Parathyroid adenoma (tissue), 2 donors: ENCODE data around the gene PAX5.

Experiments
- H2AFZ ChIP-seq: fragments of 300-600 bp; sonication (generic); one replicate; pipeline ENCODE4 v1.7.0; 2017; ENCODE audit warnings: antibody characterized with exemption, mild to moderate bottlenecking
- H3K27ac ChIP-seq: fragments of 300-600 bp; sonication (generic); one replicate; pipeline ENCODE4 v1.7.0; 2017
- H3K27me3 ChIP-seq: fragments of 300-600 bp; sonication (generic); one replicate; pipeline ENCODE4 v1.7.0; 2017; ENCODE audit warnings: low read length; ENCODE audit not compliant: control insufficient read depth, insufficient read depth
- H3K36me3 ChIP-seq: fragments of 300-600 bp; sonication (generic); one replicate; pipeline ENCODE4 v1.7.0; 2017; ENCODE audit warnings: low read length; ENCODE audit not compliant: control insufficient read depth, insufficient read depth
- H3K4me1 ChIP-seq: fragments of 300-600 bp; sonication (generic); one replicate; pipeline ENCODE4 v1.7.0; 2017; ENCODE audit warnings: control low read depth
- H3K4me2 ChIP-seq: fragments of 300-600 bp; sonication (generic); one replicate; pipeline ENCODE4 v1.7.0; 2017; ENCODE audit warnings: low read length
- H3K4me3 ChIP-seq: fragments of 300-600 bp; sonication (generic); one replicate; pipeline ENCODE4 v1.7.0; 2017; ENCODE audit warnings: low read depth, low read length
- H3K79me2 ChIP-seq: fragments of 300-600 bp; sonication (generic); one replicate; pipeline ENCODE4 v1.7.0; 2017; ENCODE audit warnings: control low read depth
- H3K9ac ChIP-seq: fragments of 300-600 bp; sonication (generic); one replicate; pipeline ENCODE4 v1.7.0; 2017; ENCODE audit warnings: mild to moderate bottlenecking
- H3K9me3 ChIP-seq: fragments of 300-600 bp; sonication (generic); one replicate; pipeline ENCODE4 v1.7.0; 2017; ENCODE audit warnings: low read length; ENCODE audit not compliant: control insufficient read depth
- TF ChIP-seq, protein P1 (sequence below): fragments of 300-600 bp; sonication (generic); IDR thresholded peaks from one replicate; pipeline ENCODE4 v1.7.0; 2017; ENCODE audit warnings: antibody characterized with exemption, mild to moderate bottlenecking
- donor health status: primary hyperparathyroidism.

Gene PAX5

DNA sequence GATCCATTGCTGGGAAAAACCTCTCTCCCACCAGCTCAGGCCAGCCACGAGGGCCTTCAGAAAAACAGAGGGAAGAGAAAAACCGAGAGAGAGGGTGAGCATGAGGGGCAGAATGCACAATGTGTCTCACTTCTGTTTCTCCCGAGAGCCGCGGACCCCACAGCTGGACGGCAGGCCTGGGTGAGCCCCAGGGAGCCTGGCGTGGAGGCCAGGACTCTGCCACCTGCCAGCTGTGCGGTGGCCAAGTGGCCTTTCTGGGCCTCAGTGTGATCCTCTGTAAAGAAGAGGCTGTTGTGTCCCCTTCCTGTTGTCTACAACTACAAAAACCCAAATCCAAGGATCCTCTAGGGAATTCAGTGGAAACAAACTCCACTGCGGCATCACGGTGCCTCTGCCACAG, 179.3 kb downstream of the PAX5 start:
- H3K4me3 ChIP-seq = no peak overlapping the region
- no peaks in the 10 kb centered on the region for H3K36me3 ChIP-seq
- no peaks in the 10 kb centered on the region for H3K4me1 ChIP-seq
- H3K27me3 ChIP-seq = no peaks in the 10 kb centered on the region
- no peaks in the 10 kb centered on the region for H3K79me2 ChIP-seq
- no peak overlapping the region for H3K27ac ChIP-seq
- H3K4me2 ChIP-seq = no peak overlapping the region
- H3K9ac ChIP-seq = no peak overlapping the region
- TF ChIP-seq, protein P1, sequence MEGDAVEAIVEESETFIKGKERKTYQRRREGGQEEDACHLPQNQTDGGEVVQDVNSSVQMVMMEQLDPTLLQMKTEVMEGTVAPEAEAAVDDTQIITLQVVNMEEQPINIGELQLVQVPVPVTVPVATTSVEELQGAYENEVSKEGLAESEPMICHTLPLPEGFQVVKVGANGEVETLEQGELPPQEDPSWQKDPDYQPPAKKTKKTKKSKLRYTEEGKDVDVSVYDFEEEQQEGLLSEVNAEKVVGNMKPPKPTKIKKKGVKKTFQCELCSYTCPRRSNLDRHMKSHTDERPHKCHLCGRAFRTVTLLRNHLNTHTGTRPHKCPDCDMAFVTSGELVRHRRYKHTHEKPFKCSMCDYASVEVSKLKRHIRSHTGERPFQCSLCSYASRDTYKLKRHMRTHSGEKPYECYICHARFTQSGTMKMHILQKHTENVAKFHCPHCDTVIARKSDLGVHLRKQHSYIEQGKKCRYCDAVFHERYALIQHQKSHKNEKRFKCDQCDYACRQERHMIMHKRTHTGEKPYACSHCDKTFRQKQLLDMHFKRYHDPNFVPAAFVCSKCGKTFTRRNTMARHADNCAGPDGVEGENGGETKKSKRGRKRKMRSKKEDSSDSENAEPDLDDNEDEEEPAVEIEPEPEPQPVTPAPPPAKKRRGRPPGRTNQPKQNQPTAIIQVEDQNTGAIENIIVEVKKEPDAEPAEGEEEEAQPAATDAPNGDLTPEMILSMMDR = no peak
- H3K9me3 ChIP-seq = no peaks in the 10 kb centered on the region
- H2AFZ ChIP-seq = no peak overlapping the region

DNA sequence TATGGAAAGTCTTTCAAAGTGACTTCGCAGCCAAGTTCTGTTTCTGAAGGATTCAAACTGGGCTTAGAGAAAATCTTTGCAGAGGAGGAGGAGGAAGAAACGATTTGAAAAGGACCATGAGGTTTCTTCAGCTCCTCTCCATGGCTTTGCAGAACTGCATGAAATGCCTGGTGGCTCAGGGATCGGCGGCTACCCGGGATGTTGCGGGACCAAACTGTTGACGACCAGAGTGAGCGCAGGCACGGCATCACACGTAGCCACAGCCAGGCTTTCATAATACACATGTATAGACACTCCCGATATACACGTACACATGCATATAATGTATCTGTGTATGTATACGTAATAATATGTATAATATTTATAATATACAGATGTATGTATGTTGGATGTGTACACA, 180.0 kb downstream of the PAX5 start:
- Histone ChIP-seq H3K27ac (no peak overlapping the region), H3K4me3 (no peak overlapping the region), H3K79me2 (no peaks in the 10 kb centered on the region), H3K27me3 (no peaks in the 10 kb centered on the region), H3K36me3 (no peaks in the 10 kb centered on the region), H3K9me3 (no peaks in the 10 kb centered on the region), H2AFZ (no peak overlapping the region), H3K4me1 (no peaks in the 10 kb centered on the region), H3K4me2 (no peak overlapping the region), H3K9ac (no peak overlapping the region)
- TF ChIP-seq, protein P1 = no peak

DNA sequence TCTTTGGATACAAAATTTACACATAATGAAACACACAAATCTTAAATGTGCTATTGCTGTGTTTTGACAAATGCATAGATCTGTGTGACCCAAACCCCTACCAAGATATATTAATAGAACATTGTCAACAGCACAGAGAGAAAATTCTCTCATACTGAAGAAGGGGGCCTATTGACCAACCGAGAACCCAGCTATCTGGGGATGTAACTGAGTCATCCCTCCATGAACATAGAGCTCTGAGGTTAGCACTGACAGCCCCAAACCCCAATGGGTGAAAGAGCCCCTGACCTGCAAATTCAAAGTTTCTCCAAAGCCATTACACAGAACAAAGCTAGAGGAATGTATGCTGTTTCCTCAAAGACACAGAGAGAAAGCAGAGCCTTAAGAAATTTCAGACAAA, 180.8 kb downstream of the PAX5 start:
- H3K79me2 ChIP-seq = no peaks in the 10 kb centered on the region
- H3K9ac ChIP-seq = no peak overlapping the region
- H3K4me1 ChIP-seq = no peaks in the 10 kb centered on the region
- H3K4me2 ChIP-seq = no peak overlapping the region
- no peak overlapping the region for H3K4me3 ChIP-seq
- TF ChIP-seq, protein P1 = no peak
- no peaks in the 10 kb centered on the region for H3K36me3 ChIP-seq
- no peak overlapping the region for H3K27ac ChIP-seq
- no peaks in the 10 kb centered on the region for H3K9me3 ChIP-seq
- no peaks in the 10 kb centered on the region for H3K27me3 ChIP-seq
- H2AFZ ChIP-seq = no peak overlapping the region

DNA sequence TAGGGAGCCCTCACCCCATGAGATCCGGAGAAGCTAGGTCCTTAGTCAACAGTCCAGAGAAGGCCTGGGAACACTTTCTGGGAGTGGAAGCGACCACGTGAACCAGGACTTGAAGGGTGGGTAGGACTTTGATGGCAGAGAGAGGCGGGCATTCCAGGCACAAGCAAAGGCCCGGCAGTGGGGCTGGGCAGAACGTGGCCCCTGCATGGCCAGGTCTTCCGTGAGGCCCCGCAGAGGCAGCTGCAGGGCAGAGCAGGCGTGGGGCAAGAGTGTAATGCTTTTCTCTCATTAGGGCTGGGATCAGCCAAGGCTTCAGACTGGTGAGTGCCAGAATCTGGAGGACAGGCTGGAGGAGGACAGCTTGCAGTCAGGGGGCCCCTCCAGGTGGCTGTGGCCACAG, 184.1 kb downstream of the PAX5 start:
- H3K36me3 ChIP-seq = no peaks in the 10 kb centered on the region
- H3K4me3 ChIP-seq = no peak overlapping the region
- no peak overlapping the region for H3K9ac ChIP-seq
- H3K9me3 ChIP-seq = no peaks in the 10 kb centered on the region
- H3K27ac ChIP-seq = no peak overlapping the region
- H2AFZ ChIP-seq = no peak overlapping the region
- H3K27me3 ChIP-seq = no peaks in the 10 kb centered on the region
- TF ChIP-seq, protein P1 = no peak
- H3K4me2 ChIP-seq = no peak overlapping the region
- H3K79me2 ChIP-seq = no peaks in the 10 kb centered on the region
- H3K4me1 ChIP-seq = no peaks in the 10 kb centered on the region

DNA sequence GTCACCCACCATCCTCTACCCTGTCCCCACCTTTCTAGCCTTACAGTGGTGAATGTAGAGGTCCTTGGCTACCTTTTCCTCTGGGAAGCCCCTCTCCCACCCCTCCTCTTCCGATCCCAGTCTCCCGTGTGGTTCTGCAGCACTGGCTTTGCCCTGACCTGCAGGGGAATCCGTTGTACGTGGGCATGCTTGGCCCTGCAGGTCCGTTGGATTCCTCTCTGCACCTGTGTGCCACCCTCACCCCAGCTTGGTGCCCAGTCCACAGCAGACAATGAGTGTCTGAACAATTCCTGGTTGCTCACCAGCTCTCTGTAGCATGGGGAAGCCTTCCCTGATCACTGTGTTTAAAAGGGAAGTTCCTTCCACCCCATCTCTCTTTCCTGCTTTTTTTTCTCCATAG, 185.1 kb downstream of the PAX5 start:
- Histone ChIP-seq H3K4me3 (no peak overlapping the region), H2AFZ (no peak overlapping the region), H3K9me3 (no peaks in the 10 kb centered on the region), H3K4me1 (no peaks in the 10 kb centered on the region), H3K79me2 (no peaks in the 10 kb centered on the region), H3K9ac (no peak overlapping the region), H3K36me3 (no peaks in the 10 kb centered on the region), H3K4me2 (no peak overlapping the region), H3K27ac (no peak overlapping the region), H3K27me3 (no peaks in the 10 kb centered on the region)
- TF ChIP-seq, protein P1 = no peak
